DOHH2 (cell line): ENCODE data around the gene RDH11.
"Not testable (repeated sequence)": the region's sequence is repeated elsewhere in the genome, so short reads cannot be mapped to it uniquely, and the experiment has no call there.

Experiments
- H3F3A ChIP-seq: fragments of 200-600 bp; sonication (generic), shearing (Covaris generic); 2 replicates; pipeline ENCODE4 v1.6.0; 2016; ENCODE audit warnings: antibody characterized with exemption, mild to moderate bottlenecking; ENCODE audit not compliant: control insufficient read depth, insufficient read depth
- H3K27ac ChIP-seq: fragments of 200-600 bp; sonication (generic); 2 replicates; pipeline ENCODE4 v1.5.1; 2014; ENCODE audit warnings: low read depth, mild to moderate bottlenecking, low read length, moderate library complexity
- H3K27me3 ChIP-seq: fragments of 200-600 bp; sonication (generic); 2 replicates; pipeline ENCODE4 v1.6.1; 2014; ENCODE audit warnings: mild to moderate bottlenecking, low read length, mixed read lengths; ENCODE audit not compliant: control insufficient read depth
- H3K36me3 ChIP-seq: fragments of 200-600 bp; sonication (generic); 2 replicates; pipeline ENCODE4 v1.6.1; 2014; ENCODE audit warnings: mild to moderate bottlenecking, low read length, moderate library complexity, mixed read lengths; ENCODE audit not compliant: control insufficient read depth
- H3K4me1 ChIP-seq: fragments of 200-600 bp; sonication (generic); 2 replicates; pipeline ENCODE4 v1.6.1; 2014; ENCODE audit warnings: mild to moderate bottlenecking, low read length, mixed read lengths; ENCODE audit not compliant: control insufficient read depth
- H3K4me2 ChIP-seq: fragments of 200-600 bp; sonication (generic); 2 replicates; pipeline ENCODE4 v1.6.0; 2014; ENCODE audit warnings: mild to moderate bottlenecking, low read length, moderate library complexity
- H3K4me3 ChIP-seq: fragments of 200-600 bp; sonication (generic); 2 replicates; pipeline ENCODE4 v1.5.1; 2014; ENCODE audit warnings: mild to moderate bottlenecking, low read length, mixed read lengths
- H3K79me2 ChIP-seq: fragments of 200-600 bp; sonication (generic); 2 replicates; pipeline ENCODE4 v1.6.1; 2014; ENCODE audit warnings: mild to moderate bottlenecking, low read length, mixed read lengths; ENCODE audit not compliant: control insufficient read depth
- H3K9me2 ChIP-seq: fragments of 200-600 bp; sonication (generic); replicated peaks from 2 replicates; pipeline ENCODE4 v1.6.1; 2014; ENCODE audit warnings: mild to moderate bottlenecking, low read length, mixed read lengths; ENCODE audit not compliant: control insufficient read depth
- H3K9me3 ChIP-seq: fragments of 200-600 bp; sonication (generic); 2 replicates; pipeline ENCODE4 v1.6.1; 2014; ENCODE audit warnings: antibody characterized with exemption, low read length, mixed read lengths; ENCODE audit not compliant: control insufficient read depth, insufficient read depth
- H4K20me1 ChIP-seq: fragments of 200-600 bp; sonication (generic); 2 replicates; pipeline ENCODE4 v1.6.0; 2014; ENCODE audit warnings: low read depth, mild to moderate bottlenecking, antibody characterized with exemption, low read length, moderate library complexity; ENCODE audit not compliant: control insufficient read depth, insufficient read depth
- CTCF ChIP-seq: fragments of 200-600 bp; sonication (generic); IDR thresholded peaks from one replicate; pipeline ENCODE4 v1.5.1; 2014; ENCODE audit warnings: antibody characterized with exemption, mild to moderate bottlenecking, low read depth, low read length; ENCODE audit not compliant: poor library complexity, severe bottlenecking
- EZH2phosphoT487 ChIP-seq: fragments of 200-600 bp; sonication (generic); IDR thresholded peaks from 2 replicates; pipeline ENCODE4 v1.6.1; 2017; ENCODE audit warnings: borderline replicate concordance, mild to moderate bottlenecking, antibody characterized with exemption, low read length, moderate library complexity, mixed read lengths

The RDH11 gene

GRCh38 chr14:67719866-67720265 lies 24.3 kb upstream of the RDH11 start:
- H3K27me3 ChIP-seq, result peaks cover 35% of the 10 kb centered on the region

GRCh38 chr14:67719385-67719784 lies 23.8 kb upstream of the RDH11 start:
- H3K4me3 ChIP-seq, H3K36me3 ChIP-seq, H3K27ac ChIP-seq, H3K9me3 ChIP-seq, H3K9me2 ChIP-seq, H3K4me1 ChIP-seq, H4K20me1 ChIP-seq, H3K4me2 ChIP-seq, H3K79me2 ChIP-seq, H3F3A ChIP-seq: not testable (repeated sequence)
- H3K27me3 ChIP-seq, result peaks cover 35% of the 10 kb centered on the region

More at GRCh38 chr14:67719866-67720265, 24.3 kb upstream of the RDH11 start:
- TF ChIP-seq CTCF (no peak), EZH2phosphoT487 (no peak)
- Histone ChIP-seq H3K9me3 (no peaks in the 10 kb centered on the region), H3K36me3 (no peaks in the 10 kb centered on the region), H3K27ac (no peak overlapping the region), H3F3A (no peaks in the 10 kb centered on the region), H3K4me2 (no peak overlapping the region), H3K4me1 (no peaks in the 10 kb centered on the region), H3K4me3 (no peak overlapping the region), H4K20me1 (no peaks in the 10 kb centered on the region), H3K9me2 (no peaks in the 10 kb centered on the region), H3K79me2 (no peaks in the 10 kb centered on the region)

GRCh38 chr14:67718265-67718664 lies 22.7 kb upstream of the RDH11 start:
- Histone ChIP-seq H3K36me3 (no peaks in the 10 kb centered on the region), H3K4me3 (no peak overlapping the region), H3K27me3 (peaks cover 30% of the 10 kb centered on the region), H3K9me3 (no peaks in the 10 kb centered on the region), H3K79me2 (no peaks in the 10 kb centered on the region), H3K27ac (no peak overlapping the region), H3K4me1 (no peaks in the 10 kb centered on the region), H3F3A (no peaks in the 10 kb centered on the region), H4K20me1 (no peaks in the 10 kb centered on the region), H3K4me2 (no peak overlapping the region), H3K9me2 (no peaks in the 10 kb centered on the region)
- TF ChIP-seq CTCF (no peak), EZH2phosphoT487 (no peak)

GRCh38 chr14:67717048-67717447 lies 21.5 kb upstream of the RDH11 start:
- no peaks in the 10 kb centered on the region for H3K36me3 ChIP-seq
- TF ChIP-seq EZH2phosphoT487 (no peak), CTCF (no peak)
- no peak overlapping the region for H3K4me3 ChIP-seq
- H3K4me2 ChIP-seq, result no peak overlapping the region
- H3K27ac ChIP-seq, result no peak overlapping the region
- H3F3A ChIP-seq, result no peaks in the 10 kb centered on the region
- no peaks in the 10 kb centered on the region for H3K79me2 ChIP-seq
- H3K4me1 ChIP-seq, result no peaks in the 10 kb centered on the region
- H3K27me3 ChIP-seq, result peaks cover 20% of the 10 kb centered on the region
- no peaks in the 10 kb centered on the region for H4K20me1 ChIP-seq
- no peaks in the 10 kb centered on the region for H3K9me2 ChIP-seq
- H3K9me3 ChIP-seq, result no peaks in the 10 kb centered on the region
